Measurements from ENCODE around the gene CLASRP.
A peak's percentile ranks its signal among the peaks of the same experiment; 100 is the strongest.

The CLASRP gene

GRCh38 chr19:45021971-45022370 is 16.9 kb upstream of the CLASRP start:
- DNase-seq: no peak

GRCh38 chr19:45023048-45023447 is 15.8 kb upstream of the CLASRP start:
- DNase-seq: no peak

- DNase-seq: no peak
Observed at GRCh38 chr19:45025264-45025663, 13.6 kb upstream of the CLASRP start.

- no peak for DNase-seq
Observed at GRCh38 chr19:45027371-45027770, 11.5 kb upstream of the CLASRP start.

GRCh38 chr19:45030825-45031224 is 8.0 kb upstream of the CLASRP start:
- no peak for DNase-seq

GRCh38 chr19:45032421-45032820 is 6.4 kb upstream of the CLASRP start:
- no peak for DNase-seq

- DNase-seq: no peak
Observed at GRCh38 chr19:45035755-45036154, 3.1 kb upstream of the CLASRP start.

GRCh38 chr19:45037393-45038169 is 1.3 kb upstream of the CLASRP start:
- no peak for DNase-seq

GRCh38 chr19:45040059-45040771 is 1.4 kb downstream of the CLASRP start:
- no peak for DNase-seq

- DNase-seq: no peak
Observed at GRCh38 chr19:45041125-45041524, 2.3 kb downstream of the CLASRP start.

- peak in 13 of 14 donors; percentile 9 to 85 (median 73) for DNase-seq
Observed at GRCh38 chr19:45045671-45046353, 7.0 kb downstream of the CLASRP start.

- DNase-seq: peak in 1 of 14 donors; percentile 41
Observed at GRCh38 chr19:45046355-45046754, 7.5 kb downstream of the CLASRP start.

- no peak for DNase-seq
Observed at GRCh38 chr19:45047188-45047797, 8.4 kb downstream of the CLASRP start.

- peak in 11 of 14 donors; percentile 2 to 53 (median 43) for DNase-seq
Observed at GRCh38 chr19:45049073-45049736, 10.4 kb downstream of the CLASRP start.

GRCh38 chr19:45050036-45050435 is 11.2 kb downstream of the CLASRP start:
- no peak for DNase-seq

GRCh38 chr19:45051929-45052579 is 13.2 kb downstream of the CLASRP start:
- no peak for DNase-seq

- DNase-seq: no peak
Observed at GRCh38 chr19:45056831-45057230, 18.0 kb downstream of the CLASRP start.

- DNase-seq: no peak
Observed at GRCh38 chr19:45057444-45057843, 18.6 kb downstream of the CLASRP start.

- DNase-seq: no peak
Observed at GRCh38 chr19:45058622-45059159, 19.8 kb downstream of the CLASRP start.

- peak in 13 of 14 donors; percentile 5 to 75 (median 50) for DNase-seq
Observed at GRCh38 chr19:45059258-45059965, 20.6 kb downstream of the CLASRP start.

- DNase-seq: no peak
Observed at GRCh38 chr19:45061965-45062364, 23.1 kb downstream of the CLASRP start.
